ENCODE data around the gene HPCA. TPM values are rescaled to one million over a fixed set of nuclear protein-coding genes. Genes with fewer than 3 reads are reported as not detected.

HPCA gene
- total RNA-seq, 1 donor from 2014 or later, result not detected

- Mint-ChIP-seq H3K36me3 (ENCODE audit: low read depth) (no peaks in the 10 kb centered on the region), H3K9me3 (peaks cover 3% of the 10 kb centered on the region), H3K27me3 (peaks cover 73% of the 10 kb centered on the region), H3K4me1 (peaks cover 5% of the 10 kb centered on the region), H3K27ac (no peak overlapping the region), H3K4me3 (no peak overlapping the region)
- intact Hi-C loops (cut with micrococcal nuclease), result no loop called here
- no peak for DNase-seq
Observed at GRCh38 chr1:32889731-32890278, 3.5 kb downstream of the HPCA start.

GRCh38 chr1:32890516-32891240 lies 4.4 kb downstream of the HPCA start:
- Mint-ChIP-seq H3K4me1 (peaks cover 5% of the 10 kb centered on the region), H3K9me3 (peaks cover 3% of the 10 kb centered on the region), H3K4me3 (no peak overlapping the region), H3K36me3 (ENCODE audit: low read depth) (no peaks in the 10 kb centered on the region), H3K27me3 (peaks cover 68% of the 10 kb centered on the region), H3K27ac (no peak overlapping the region)
- intact Hi-C loops (cut with micrococcal nuclease), result no loop called here
- no peak for DNase-seq

GRCh38 chr1:32891241-32891570 lies 4.9 kb downstream of the HPCA start:
- intact Hi-C loops (cut with micrococcal nuclease), result no loop called here
- peaks cover 5% of the 10 kb centered on the region for H3K4me1 Mint-ChIP-seq
- DNase-seq, result no peak
- H3K27me3 Mint-ChIP-seq, result peaks cover 68% of the 10 kb centered on the region
- no peaks in the 10 kb centered on the region for H3K36me3 Mint-ChIP-seq (ENCODE audit: low read depth)
- peaks cover 3% of the 10 kb centered on the region for H3K9me3 Mint-ChIP-seq
- H3K27ac Mint-ChIP-seq, result no peak overlapping the region
- no peak overlapping the region for H3K4me3 Mint-ChIP-seq

GRCh38 chr1:32891630-32892029 lies 5.3 kb downstream of the HPCA start:
- H3K27ac Mint-ChIP-seq, result no peak overlapping the region
- H3K9me3 Mint-ChIP-seq, result peaks cover 3% of the 10 kb centered on the region
- peaks cover 5% of the 10 kb centered on the region for H3K4me1 Mint-ChIP-seq
- H3K36me3 Mint-ChIP-seq (ENCODE audit: low read depth), result no peaks in the 10 kb centered on the region
- no peak overlapping the region for H3K4me3 Mint-ChIP-seq
- peaks cover 70% of the 10 kb centered on the region for H3K27me3 Mint-ChIP-seq
- intact Hi-C loops (cut with micrococcal nuclease), result no loop called here
- no peak for DNase-seq

- peaks cover 3% of the 10 kb centered on the region for H3K9me3 Mint-ChIP-seq
- H3K27ac Mint-ChIP-seq, result peak overlapping the region; percentile 25
- peak overlapping the region; percentile 73 for H3K4me3 Mint-ChIP-seq
- intact Hi-C loops (cut with micrococcal nuclease), result no loop called here
- DNase-seq, result peak; percentile 80
- peaks cover 66% of the 10 kb centered on the region for H3K27me3 Mint-ChIP-seq
- H3K36me3 Mint-ChIP-seq (ENCODE audit: low read depth), result no peaks in the 10 kb centered on the region
- H3K4me1 Mint-ChIP-seq, result peaks cover 5% of the 10 kb centered on the region
Observed at GRCh38 chr1:32892368-32893197, 6.3 kb downstream of the HPCA start.

GRCh38 chr1:32893198-32894018 lies 7.1 kb downstream of the HPCA start:
- Mint-ChIP-seq H3K9me3 (peaks cover 3% of the 10 kb centered on the region), H3K4me3 (peak overlapping the region; percentile 66), H3K36me3 (ENCODE audit: low read depth) (no peaks in the 10 kb centered on the region), H3K27me3 (peaks cover 61% of the 10 kb centered on the region), H3K4me1 (peaks cover 5% of the 10 kb centered on the region), H3K27ac (no peak overlapping the region)
- DNase-seq, result peak; percentile 68
- intact Hi-C loops (cut with micrococcal nuclease), result no loop called here

- no peak overlapping the region for H3K27ac Mint-ChIP-seq
- H3K9me3 Mint-ChIP-seq, result peaks cover 3% of the 10 kb centered on the region
- H3K27me3 Mint-ChIP-seq, result peaks cover 62% of the 10 kb centered on the region
- peak overlapping the region; percentile 66 for H3K4me3 Mint-ChIP-seq
- intact Hi-C loops (cut with micrococcal nuclease), result no loop called here
- no peak for DNase-seq
- H3K36me3 Mint-ChIP-seq (ENCODE audit: low read depth), result no peaks in the 10 kb centered on the region
- peaks cover 5% of the 10 kb centered on the region for H3K4me1 Mint-ChIP-seq
Observed at GRCh38 chr1:32894019-32894600, 7.8 kb downstream of the HPCA start.

- Mint-ChIP-seq H3K27me3 (peaks cover 62% of the 10 kb centered on the region), H3K27ac (no peak overlapping the region), H3K9me3 (peaks cover 3% of the 10 kb centered on the region), H3K4me3 (no peak overlapping the region), H3K4me1 (peaks cover 5% of the 10 kb centered on the region), H3K36me3 (ENCODE audit: low read depth) (no peaks in the 10 kb centered on the region)
- intact Hi-C loops (cut with micrococcal nuclease), result no loop called here
- DNase-seq, result no peak
Observed at GRCh38 chr1:32894681-32895080, 8.4 kb downstream of the HPCA start.

GRCh38 chr1:32895325-32896215 lies 9.3 kb downstream of the HPCA start:
- DNase-seq, result no peak
- no peak overlapping the region for H3K27ac Mint-ChIP-seq
- H3K9me3 Mint-ChIP-seq, result peaks cover 3% of the 10 kb centered on the region
- peaks cover 63% of the 10 kb centered on the region for H3K27me3 Mint-ChIP-seq
- H3K36me3 Mint-ChIP-seq (ENCODE audit: low read depth), result no peaks in the 10 kb centered on the region
- no peak overlapping the region for H3K4me3 Mint-ChIP-seq
- peaks cover 5% of the 10 kb centered on the region for H3K4me1 Mint-ChIP-seq
- intact Hi-C loops (cut with micrococcal nuclease), result no loop called here

- intact Hi-C loops (cut with micrococcal nuclease), result no loop called here
- DNase-seq, result no peak
- peaks cover 5% of the 10 kb centered on the region for H3K4me1 Mint-ChIP-seq
- peaks cover 58% of the 10 kb centered on the region for H3K27me3 Mint-ChIP-seq
- no peak overlapping the region for H3K27ac Mint-ChIP-seq
- H3K36me3 Mint-ChIP-seq (ENCODE audit: low read depth), result no peaks in the 10 kb centered on the region
- no peak overlapping the region for H3K4me3 Mint-ChIP-seq
- H3K9me3 Mint-ChIP-seq, result peaks cover 3% of the 10 kb centered on the region
Observed at GRCh38 chr1:32896451-32896850, 10.2 kb downstream of the HPCA start.

- Mint-ChIP-seq H3K36me3 (ENCODE audit: low read depth) (no peaks in the 10 kb centered on the region), H3K27me3 (peaks cover 57% of the 10 kb centered on the region), H3K27ac (no peak overlapping the region), H3K9me3 (peaks cover 2% of the 10 kb centered on the region), H3K4me1 (peaks cover 6% of the 10 kb centered on the region), H3K4me3 (no peak overlapping the region)
- DNase-seq, result no peak
- intact Hi-C loops (cut with micrococcal nuclease), result no loop called here
Observed at GRCh38 chr1:32897082-32898049, 11.1 kb downstream of the HPCA start.

- peaks cover 57% of the 10 kb centered on the region for H3K27me3 Mint-ChIP-seq
- intact Hi-C loops (cut with micrococcal nuclease), result no loop called here
- H3K4me3 Mint-ChIP-seq, result no peak overlapping the region
- no peak overlapping the region for H3K27ac Mint-ChIP-seq
- H3K4me1 Mint-ChIP-seq, result peaks cover 2% of the 10 kb centered on the region
- no peaks in the 10 kb centered on the region for H3K9me3 Mint-ChIP-seq
- H3K36me3 Mint-ChIP-seq (ENCODE audit: low read depth), result no peaks in the 10 kb centered on the region
- no peak for DNase-seq
Observed at GRCh38 chr1:32898056-32898455, 11.8 kb downstream of the HPCA start.
